GM13976 (cell line): ENCODE results near the gene PRR23C.

Experiments used
- DNase-seq: peaks from one replicate; pipeline ENCODE4 v3.0.0; 2012; ENCODE audit warnings: low spot score
- CTCF ChIP-seq: IDR thresholded peaks from 2 replicates; pipeline ENCODE4 v1.5.1; 2012; ENCODE audit warnings: borderline replicate concordance, mild to moderate bottlenecking; ENCODE audit not compliant: insufficient read depth; ENCODE audit errors: extremely low read depth, missing control alignments, control extremely low read depth
- in situ Hi-C: fragments of 300-500 bp; cut with MboI; formaldehyde crosslinking; loops from one replicate; pipeline ENCODE4 v1.12.0; 2022; ENCODE audit warnings: low sequenced_read_pairs, mixed read lengths, inconsistent platforms; ENCODE audit not compliant: unreplicated experiment

Gene PRR23C

GRCh38 chr3:139044366-139045210 is at the start of gene PRR23C:
Gene PRR23C, minus strand, starts transcription at chr3:139044892. Its CDS starts 272 bp downstream, at chr3:139044620.
- DNase-seq, result no peak

GRCh38 chr3:139093840-139094239 is 49.1 kb upstream of the PRR23C start:
- DNase-seq, result no peak
- in situ Hi-C loops, result no loop called here
- TF ChIP-seq CTCF, result no peak

More at GRCh38 chr3:139044366-139045210, at the start of gene PRR23C:
- in situ Hi-C loops, result no loop called here
- no peak for TF ChIP-seq CTCF

DNA sequence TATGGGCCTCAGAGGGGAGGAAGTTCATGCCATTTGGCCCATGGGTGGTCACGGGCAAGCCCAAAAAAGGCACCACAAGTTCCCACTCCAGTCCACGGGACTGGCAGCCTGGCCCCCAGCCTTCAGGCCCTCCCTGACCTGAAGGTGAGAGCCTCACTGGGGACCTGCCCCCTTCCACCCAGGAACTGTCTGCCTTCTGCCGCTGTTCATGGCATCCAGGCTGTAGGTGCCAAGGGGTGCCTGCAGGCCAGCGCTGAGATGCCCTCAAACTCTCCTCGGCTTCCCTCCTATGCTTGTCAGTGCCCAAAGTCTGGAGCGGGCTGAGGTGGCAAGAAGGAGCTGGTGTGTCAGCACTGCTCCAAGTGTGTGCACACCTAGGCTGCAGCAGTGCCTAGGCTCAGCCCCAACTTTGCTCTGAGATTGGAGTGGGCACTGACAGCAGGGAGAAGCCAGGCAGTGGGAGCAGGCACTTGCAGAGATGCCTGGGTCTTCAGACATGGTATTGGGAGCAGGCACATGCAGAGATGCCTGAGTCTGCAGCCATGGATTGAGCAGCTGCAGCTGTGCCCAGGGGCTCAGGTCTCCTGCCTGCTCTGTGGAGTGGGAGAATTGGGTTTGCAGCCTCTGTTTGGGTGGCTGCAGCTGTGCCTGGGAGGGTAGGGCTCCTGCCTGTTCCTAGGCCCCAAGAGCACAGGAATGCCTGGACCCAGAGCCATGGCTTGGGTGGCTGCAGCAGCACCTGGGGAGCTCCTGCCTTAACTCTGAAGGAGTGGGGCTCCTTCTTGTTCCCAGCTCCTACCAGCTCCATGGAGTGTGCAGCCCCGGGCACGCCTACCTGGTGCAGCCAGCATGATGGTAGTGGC is 44.0 kb upstream of the PRR23C start:
- in situ Hi-C loops, result no loop called here
- DNase-seq, result no peak
- TF ChIP-seq CTCF, result no peak

- DNase-seq, result no peak
- TF ChIP-seq CTCF, result no peak
- in situ Hi-C loops, result no loop called here
These were observed 42.9 kb upstream of the PRR23C start for GRCh38 chr3:139087621-139088020.

GRCh38 chr3:139084176-139084575 is 39.5 kb upstream of the PRR23C start:
- in situ Hi-C loops, result no loop called here
- no peak for TF ChIP-seq CTCF
- DNase-seq, result no peak

DNA sequence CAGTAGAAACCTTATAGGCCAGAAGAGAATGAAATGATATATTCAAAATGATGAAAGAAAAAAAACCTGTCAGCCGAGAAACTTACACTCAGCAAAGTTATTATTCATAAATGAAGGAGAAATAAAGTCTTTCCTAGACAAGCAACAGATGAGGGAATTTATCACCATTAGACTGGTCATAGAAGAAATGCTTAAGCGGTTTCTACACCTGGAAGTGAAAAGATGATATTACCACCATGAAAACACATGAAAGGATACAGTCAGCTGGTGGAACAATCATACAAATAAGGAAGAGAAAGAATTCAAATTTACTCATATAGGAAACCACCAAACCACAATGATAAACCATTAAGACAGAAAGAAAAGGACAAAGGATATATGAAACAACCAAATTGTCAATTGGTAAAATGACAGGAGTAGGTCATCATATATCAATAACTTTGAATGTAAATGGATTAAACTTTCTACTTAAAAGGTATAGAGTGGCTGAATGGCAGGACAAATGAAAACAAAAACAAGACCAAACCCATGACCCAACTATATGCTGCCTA is 29.9 kb upstream of the PRR23C start:
- in situ Hi-C loops, result no loop called here
- TF ChIP-seq CTCF, result no peak
- no peak for DNase-seq
